ENCODE results near the gene SPTBN5.

The SPTBN5 gene

DNA sequence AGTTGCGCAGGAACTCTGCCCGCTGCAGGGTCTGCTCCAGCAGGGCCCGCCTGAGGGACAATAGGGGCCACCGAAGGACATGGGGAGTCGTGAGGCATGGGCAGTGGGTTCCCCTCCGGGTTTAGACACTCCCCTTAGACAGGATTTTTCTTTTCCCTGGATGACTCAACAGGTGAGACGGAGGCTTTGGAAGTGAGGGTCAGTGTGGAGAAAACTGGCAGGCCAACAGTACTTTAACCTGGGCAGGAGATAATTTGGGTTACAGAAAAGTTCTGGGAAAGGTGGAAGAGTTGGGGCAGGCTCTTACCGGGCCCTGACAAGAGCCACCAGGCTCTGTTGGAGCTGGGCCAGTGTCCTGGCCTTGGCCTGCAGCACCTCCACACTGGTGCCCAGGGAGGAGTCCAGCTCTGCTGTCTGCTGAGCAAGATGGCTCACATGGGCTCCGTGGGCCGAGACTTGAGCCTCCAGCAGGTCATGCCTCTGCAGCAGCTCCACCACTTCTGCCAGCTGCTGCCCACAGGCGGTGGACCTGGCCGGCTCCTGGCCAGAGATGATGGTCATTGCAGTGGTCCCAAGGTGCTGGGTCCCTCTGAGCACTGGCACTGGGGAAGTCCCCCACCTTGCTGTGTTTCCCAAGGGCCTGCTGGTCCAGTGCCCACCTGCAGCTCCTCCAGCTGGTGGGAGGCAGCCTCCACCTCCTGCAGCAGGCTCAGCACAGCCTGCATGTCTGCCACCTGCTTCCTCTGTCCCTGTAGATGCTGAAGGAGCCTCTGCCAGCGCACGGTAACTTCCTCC is 11.0 kb downstream of the SPTBN5 start:
- no peak for DNase-seq

DNA sequence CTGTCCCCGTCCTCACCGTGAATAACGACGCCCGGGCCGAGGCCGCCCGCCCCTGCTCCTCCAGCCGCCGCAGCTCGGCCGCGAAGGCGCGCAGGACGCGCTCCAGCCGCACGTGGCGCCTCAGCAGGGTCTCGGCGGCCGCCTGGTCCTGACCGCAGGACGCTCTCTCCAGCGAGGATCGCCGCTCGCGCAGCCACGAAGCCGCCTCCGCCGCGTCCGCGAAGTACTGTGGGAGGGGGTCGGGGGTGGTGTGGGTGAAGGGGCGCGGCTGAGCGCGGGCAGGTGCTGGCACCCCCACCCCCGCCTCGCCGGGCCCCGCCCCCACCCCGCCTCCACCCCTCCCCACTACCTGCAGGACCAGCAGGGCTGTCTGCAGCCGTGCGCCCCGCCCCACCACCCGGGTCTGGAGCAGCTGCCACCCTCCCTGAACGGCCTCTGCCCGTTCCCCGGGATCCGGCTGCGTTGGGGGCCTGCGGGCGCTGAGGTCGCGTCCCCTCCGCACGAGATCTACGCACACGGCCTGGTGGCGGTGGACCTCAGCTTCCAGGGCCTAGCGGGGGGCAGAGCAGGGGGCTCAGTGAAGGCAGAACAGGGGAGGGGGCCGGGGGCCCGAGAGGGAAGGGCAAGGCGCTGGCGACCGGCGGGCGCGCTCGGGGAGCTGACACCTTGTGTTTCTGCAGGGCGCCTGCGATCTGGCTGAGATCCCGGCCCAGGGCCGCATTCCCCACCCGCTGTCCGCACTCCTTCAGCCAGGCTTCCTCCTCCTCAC is 11.7 kb downstream of the SPTBN5 start:
- DNase-seq: no peak

DNA sequence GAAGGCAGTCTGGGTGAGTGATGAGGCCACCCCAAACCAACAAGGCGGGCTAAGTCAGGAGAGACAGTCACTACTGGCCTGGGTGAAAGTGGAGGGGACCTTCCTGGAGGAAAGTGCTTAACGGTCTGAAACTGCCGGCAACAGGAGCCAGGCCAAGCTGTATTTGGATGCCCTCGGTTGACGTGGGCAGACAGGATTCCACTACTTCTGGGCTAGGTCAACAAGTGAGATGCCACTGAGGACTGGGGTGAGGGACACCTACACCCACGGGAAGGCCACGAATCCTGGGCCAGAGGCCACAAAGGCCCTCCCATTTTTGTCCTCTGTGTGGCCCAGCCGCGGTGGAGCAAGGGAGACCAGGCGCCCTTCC is 12.3 kb downstream of the SPTBN5 start:
- DNase-seq: no peak

DNA sequence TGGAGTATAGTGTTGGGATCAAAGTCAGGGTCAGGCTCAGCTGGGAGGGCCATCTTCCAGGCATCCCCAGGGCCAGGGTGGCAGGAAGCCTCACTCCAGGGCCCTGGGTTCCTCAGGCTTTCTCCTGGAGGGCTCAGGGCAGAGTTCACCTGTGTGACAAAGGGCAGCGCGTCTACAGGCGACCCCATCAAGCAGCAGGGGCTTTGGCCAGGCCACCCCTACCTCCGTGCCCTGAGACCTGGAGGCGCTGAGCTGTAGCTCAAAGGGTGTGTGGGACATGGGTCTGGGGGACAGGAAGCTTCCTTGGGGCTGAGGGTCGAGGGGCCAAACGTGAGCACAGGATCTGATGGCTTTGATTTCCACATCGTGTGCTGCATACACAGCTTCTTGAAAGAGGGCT is 12.8 kb downstream of the SPTBN5 start:
- DNase-seq: no peak

DNA sequence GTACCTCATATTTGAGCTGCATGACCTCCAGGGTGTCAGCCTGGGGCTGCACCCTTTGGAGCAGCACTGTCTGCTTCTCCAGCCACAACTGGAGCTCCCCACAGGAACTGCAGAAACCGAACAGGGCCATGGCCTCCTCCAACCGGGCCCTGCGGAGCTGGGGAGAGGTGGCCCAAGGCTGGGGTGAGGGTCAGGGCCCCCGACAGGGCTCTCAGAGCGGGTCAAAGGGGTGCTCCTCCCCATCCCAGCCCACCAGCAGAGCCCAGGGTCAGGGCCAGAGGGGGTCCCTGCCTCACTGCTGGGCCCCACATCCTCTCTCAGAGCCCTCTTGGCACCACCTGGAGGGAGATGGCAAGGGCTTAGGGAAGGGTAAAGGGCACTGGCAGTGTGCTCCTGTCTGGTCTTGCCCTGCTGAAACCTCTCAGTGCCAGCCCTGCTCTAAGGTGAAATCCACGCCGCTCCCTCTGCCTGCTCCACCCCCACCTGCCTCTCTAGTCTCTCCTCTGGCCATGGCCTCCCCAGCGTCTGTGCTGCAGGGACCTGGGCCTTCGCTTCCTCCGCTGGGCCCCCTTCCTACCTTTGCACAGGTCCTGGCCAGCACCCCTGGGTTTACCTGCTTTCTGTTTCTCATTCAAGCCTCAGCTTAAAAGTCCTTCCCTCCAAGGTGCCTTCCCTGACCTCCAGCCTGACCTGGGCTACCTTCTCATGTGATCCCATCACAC is 13.5 kb downstream of the SPTBN5 start:
- DNase-seq: no peak

DNA sequence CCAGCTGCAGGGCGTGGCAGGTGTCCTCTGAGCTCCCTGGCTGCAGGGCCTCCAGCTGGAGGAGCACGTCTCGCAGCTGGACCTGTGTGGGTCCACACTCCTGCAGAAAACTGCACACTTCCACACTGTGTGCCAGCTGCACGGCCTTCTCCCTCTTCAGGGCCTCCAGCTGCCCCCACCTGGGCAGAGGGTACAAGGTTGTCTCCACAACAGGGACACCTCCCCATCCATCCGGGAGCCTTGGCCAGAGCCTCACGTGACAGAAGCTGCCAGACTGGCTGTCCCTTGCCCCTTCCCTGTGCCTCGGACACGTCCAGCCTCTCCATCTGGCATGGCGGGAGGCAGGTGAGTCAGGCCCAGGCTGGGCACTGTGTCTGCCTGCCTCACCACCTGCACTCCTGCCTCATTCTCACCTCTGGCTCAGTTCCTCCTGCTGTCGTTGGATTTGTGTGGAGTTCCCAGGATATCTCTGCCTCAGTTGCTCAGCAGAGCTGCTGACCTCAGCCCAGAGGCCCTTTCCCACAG is 14.5 kb downstream of the SPTBN5 start:
- no peak for DNase-seq

DNA sequence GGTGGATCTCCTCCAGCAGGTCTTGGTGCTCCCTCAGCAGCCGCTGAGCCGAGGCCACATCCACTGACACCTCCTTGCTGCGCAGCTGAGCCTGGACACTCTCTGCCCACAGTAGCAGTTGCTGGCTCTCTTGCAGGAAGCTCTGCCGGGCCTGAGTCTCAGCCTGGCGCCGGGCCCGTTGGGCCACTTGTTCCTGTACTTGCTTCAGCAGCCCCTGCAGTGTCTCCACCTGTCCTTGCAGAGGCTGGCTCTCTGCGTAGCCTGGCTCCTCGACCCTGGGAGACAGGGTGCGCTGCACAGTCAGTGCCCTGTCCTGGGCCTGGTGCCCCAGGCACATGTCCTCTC is 15.5 kb downstream of the SPTBN5 start:
- no peak for DNase-seq

DNA sequence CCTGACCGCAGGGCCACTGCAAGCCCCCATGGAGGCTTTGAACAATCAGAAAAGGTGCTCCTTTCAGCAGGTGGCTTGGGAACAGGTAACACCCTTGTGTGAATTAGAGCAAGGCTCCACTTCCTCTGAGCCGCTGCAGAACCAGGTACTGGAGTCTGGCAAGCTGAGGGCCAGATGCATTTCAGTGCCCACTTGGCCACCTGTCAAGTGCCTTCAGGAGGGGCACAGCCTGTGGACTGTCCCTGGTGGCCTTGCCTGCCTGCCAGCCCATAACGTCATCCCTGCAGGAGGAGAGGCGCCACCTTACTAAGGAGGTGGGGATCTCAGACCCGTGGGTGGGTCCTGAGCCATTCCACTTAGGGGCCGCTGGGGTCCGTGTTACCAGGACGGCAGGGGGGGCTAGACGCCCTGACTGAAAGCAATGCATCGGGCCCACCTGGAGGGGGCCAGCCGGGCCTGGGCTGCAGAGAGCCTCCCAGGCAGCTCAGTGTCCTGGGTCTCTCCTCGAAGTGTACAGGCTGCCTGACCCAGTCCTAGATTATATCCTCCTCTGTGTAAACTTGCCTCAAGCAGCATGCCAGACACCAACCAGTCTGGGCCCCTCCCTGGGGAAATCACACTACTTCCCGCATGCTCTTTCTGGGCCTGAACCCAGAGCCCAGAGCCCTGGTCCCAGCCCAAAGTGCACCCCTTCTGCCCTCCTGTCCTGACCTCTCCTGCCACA is 16.1 kb downstream of the SPTBN5 start:
- no peak for DNase-seq

DNA sequence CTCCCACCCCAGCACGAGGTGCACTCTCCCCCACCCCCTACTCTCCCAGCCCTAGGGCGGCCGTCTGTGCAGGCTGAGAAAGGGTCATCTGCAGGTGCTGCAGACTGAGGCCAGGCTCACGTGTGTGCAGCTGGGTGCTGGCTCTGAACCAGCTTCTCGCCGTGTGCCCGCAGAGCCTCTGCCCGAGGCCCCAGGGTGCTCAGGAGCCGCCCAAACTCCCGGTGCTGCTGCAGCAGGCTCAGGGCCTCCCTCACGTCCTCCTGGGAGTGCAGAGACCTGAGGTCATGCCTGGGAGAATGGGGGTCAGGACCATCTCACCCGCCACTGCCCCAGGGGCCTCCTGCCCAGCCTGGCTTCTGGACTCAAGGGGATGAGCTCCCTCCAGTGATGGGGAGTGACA is 17.2 kb downstream of the SPTBN5 start:
- DNase-seq: no peak

DNA sequence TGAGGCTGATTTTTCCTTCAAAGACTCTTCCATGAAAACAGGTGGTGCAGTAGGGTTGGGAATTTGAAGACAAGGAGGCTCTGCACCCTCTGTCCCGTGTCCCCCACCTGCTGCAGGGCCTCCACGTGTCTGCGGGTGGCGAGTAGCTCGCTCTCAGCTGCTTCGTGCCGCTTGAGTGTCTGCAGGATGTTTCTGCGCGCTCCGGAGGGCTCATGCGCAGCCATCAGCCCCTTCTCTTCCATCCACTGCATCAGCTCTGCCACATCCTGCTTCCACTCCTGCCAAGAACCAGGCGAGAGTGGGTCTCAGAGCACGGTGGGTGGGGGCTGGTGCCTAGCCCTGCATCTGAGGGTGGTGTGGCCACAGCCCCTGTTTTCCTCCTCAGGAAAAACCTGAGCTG is 17.8 kb downstream of the SPTBN5 start:
- DNase-seq: no peak

DNA sequence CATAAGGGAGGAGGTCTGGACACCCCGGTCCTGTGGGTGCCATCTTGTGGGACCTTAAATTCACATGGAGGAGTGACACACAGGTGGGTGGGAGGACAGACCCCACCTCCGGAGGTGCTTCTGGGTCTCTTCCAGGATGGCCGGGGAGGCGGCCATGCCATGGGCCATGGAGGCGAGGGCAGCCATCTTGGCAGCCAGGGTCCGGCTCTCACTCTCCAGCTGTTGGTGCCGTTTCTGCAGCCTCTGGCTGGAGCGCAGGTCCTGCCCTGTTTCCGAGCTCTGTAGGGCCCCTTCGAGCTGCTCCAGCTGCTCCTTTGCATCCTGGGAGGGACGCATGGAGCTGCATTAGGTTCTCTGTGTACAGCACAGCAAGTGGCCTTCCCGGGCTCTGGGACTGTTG is 19.1 kb downstream of the SPTBN5 start:
- DNase-seq: no peak

DNA sequence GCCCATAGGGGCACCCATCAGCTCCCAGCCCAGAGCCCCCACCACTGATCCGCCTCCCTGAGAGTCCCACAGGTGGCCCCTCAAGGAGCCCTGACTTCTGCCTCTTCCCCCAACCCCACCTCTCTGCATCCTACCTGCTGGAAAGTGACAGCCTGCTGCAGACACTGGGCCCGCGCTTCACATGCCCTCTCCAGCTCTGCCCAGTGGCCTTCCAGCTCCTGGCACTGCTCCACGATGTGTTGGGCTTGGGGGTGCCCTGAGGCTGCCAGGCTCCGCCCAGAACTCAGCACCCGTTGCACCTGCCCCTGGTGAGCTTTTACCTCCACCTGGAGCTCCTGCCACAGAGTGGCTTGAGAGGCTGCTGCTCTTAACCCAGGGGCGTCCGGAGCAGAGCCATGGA is 20.1 kb downstream of the SPTBN5 start:
- DNase-seq: no peak

DNA sequence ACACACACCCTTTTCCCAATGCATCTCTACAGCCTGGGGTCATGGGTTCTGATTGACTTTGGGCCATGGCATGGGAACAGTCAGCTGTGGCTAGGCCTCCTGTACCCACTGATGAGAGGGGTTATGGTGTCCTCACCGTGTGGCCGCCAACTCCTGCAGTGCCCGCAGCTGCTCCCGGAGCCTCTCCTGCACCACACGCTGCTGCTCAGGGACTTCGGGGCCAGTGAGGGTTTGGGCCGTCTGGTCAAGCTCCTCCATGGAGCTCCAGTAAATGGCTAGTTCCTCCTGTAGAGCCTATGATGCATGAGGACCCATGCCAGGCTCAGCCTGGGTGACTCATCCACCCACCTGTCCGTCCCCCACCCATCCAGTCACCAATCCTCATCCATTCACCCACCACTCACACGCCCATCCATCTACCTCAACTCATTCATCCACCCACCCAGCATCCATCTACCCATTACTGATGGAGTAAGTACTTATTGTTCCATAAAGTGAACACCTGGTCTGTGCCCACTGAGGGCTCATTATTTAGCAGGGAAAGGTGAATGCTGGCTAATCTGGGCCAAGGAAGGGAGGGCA is 21.6 kb downstream of the SPTBN5 start:
- DNase-seq: no peak

DNA sequence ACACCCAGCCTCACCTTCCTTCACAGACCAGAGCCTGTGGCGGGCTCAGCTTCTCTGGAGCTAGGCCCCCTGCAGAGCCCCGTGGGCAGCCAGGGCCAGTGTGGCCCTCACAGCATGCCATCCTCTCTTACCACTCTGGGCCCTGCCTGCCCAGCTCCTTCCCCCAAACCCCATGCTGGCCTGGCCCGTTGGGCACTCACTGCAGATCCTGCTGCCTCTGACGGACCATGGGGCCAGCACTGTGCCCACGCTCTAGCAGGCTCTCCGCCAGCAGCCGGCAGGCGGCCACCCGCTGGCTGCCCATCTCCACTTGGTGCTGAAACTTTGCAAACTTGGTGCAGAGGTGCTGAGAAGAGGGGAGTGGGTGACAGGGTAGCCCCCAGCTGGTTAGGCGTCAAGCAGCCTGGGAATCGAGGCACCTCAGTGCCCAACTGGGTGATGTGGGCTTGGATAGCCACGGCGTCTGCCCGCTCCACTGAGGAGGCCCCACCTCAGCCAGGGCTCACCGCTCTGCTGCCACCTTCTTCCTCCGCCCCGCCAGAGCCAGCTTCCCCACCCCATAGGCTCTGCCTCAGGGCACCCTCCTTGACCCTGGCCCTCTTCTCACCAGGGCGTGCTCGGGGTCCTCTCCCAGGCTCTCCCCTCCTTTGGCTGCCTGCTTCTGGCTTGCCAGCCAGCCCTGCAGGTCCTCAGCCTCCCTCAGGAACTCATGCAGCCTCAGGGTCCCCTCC is 22.5 kb downstream of the SPTBN5 start:
- no peak for DNase-seq

DNA sequence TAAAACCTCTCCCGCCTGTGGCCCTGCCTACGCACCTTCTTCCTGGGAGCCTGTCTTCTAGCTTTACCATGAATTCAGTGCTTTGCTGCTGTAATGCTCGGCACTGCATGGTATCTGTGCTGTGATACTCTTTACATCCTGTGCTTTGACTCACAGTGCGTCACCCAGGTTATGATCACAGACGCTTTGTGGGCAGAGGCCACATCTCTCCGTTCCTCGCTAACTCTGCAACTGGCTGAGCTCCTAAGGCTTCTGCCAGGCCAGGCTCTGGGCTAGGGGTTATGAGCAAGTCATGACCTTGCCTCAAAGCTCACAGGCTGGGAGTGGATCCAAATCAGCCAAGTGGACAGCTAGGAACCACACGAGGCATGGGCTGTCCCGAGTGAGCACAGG is 23.2 kb downstream of the SPTBN5 start:
- peak; percentile 25 for DNase-seq

DNA sequence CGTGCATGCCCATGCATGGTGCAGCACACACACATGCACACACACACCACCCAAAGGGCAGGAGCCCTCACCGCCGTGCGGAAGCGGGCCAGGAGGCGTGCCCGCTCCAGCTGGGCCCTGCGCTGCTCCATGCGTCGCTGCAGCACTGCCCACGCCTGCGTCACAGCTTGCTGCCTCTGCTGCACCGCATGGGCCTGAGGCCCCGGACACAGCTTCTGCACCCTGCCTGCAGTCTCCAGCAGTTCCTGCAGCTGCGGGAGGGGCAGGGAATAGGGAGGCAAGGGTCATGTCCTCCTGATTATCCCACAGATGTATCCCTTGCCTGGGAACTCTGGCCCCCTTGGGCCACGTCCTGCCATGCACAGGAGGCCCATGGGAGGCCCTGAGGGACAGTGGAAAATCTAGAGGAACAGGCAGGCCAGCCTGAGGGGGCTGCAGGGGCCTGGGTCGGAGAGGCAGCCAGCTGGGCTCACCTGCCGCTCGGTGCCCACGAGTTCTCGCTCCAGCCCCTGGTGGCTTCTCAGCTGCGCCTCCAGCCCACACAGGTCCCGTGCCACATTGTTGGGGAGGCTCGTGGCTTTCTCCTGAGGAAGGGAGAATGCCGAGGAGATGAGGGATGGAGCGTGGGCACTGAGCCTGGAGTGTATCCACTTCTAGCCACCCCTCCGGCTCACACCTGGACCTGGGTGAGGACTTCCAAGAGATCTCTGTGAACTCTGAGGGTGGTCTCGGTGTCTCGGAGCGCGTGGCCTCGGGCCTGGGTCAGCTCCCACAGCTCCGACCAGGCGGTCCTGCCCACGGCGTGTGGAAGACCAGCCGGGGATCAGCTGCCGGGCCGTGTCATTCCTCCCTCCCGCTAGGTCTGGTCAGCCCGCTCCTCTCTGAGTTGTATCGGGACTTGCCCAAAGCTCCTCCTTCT is 23.8 kb downstream of the SPTBN5 start:
- DNase-seq: no peak

DNA sequence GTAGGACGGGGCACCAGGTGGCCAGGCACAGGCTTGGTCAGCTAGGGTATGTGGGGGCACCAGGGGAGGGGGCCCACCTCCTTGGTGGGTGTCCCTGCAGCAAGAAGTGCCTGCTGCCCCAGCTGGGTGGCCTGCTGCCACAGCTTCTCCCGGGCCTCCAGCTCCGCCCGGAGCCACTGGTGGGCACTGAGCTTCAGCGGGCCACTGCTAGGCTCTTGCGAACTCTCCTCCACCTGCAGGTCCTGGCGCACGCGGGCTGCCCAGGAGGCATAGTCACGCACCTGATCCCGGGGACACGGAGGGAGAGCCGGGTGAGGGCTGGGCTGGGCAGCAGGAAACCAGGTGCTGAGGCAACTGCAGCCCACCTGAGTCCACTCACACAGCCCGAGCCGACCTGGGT is 25.5 kb downstream of the SPTBN5 start:
- no peak for DNase-seq

DNA sequence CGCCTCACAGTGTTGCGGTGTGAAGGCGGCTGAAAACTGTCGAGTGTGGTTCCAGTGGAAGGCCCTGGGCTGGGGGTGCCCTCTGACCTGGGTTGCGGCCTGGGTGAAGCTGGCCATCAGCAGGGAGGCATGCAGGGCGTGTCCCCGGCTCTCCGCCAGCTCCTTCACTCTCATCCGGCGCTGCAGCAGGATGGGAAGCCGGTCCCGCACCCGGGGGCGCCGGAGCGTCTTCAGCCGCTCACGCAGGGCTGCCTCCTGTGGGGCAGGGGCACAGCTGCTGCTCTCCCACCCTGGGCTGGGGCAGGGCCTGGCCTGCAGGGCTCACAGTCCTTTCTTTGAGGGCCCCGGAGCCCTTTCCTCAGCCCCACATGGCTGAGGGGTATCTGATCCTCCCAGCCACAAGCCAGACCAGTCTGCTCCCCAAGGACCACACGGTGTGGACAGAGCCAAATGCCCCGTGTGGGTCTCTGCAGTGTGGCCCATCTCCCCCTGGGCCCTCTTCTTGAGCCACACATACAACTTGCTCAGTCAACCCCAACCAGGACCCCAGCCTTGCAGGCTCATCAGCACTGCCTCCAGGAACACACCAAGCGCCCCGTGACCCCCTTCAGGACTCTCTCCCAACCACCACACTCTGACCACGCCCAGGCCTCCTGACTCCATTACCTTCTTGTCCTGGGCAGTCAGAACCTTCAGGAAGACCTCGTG is 26.8 kb downstream of the SPTBN5 start:
- DNase-seq: no peak

DNA sequence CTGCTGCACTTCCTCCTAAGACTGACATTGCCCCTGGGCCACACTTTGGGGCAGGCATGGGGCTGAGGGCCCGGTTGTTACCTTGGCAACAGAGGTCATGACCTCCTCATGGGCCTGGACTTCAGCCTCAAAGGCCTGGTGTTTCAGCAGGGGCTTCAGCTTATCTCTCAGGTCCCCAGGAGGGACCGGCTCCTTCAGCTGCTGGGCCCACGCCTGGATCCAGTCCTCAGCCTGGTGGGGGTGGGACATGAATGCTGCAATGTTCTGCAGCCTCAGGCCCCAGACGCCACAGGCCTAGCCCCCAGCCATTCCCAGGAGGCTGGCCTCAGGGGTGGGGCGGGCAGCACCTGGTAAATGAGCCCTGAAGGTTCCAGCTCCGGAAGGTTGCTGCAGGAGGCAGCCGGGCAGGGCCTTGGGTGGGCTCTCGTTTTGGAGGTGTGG is 27.6 kb downstream of the SPTBN5 start:
- no peak for DNase-seq

DNA sequence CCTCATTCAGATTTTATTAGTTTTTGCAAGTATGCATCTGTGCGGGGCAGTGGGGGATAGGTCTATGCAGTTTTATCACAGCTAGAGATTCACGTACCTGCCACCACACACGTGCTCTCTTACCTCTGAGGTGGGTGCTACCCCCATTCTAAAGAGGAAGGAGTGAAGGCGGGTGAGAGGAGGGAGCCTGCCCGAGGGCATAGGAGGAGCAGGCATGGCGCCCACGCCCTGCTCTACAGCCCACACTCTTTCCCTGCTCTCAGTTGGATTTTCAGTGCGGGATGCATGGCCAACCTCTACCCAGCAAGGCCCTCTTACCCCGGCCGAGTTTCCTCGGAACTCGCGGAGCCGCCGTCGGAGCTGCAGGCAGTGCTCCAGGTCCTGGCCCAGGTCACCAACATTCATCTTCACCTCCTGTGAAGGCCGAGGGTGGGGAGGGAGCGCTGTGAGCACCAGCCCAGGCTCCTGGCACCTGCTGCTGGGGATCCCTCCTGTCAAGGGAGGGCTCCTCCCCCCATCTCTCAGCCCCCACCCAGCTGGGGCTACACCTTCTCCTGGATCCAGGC is 28.3 kb downstream of the SPTBN5 start:
- DNase-seq: no peak

All from activated effector memory CD4-positive, alpha-beta T cell treated with Interleukin-2 at 50 U/mL for 16 hours (primary cell).